Measurements from ENCODE around the gene BIRC5.
"Not testable (repeated sequence)": the region's sequence is repeated elsewhere in the genome, so short reads cannot be mapped to it uniquely, and the experiment has no call there.

Gene BIRC5

DNA sequence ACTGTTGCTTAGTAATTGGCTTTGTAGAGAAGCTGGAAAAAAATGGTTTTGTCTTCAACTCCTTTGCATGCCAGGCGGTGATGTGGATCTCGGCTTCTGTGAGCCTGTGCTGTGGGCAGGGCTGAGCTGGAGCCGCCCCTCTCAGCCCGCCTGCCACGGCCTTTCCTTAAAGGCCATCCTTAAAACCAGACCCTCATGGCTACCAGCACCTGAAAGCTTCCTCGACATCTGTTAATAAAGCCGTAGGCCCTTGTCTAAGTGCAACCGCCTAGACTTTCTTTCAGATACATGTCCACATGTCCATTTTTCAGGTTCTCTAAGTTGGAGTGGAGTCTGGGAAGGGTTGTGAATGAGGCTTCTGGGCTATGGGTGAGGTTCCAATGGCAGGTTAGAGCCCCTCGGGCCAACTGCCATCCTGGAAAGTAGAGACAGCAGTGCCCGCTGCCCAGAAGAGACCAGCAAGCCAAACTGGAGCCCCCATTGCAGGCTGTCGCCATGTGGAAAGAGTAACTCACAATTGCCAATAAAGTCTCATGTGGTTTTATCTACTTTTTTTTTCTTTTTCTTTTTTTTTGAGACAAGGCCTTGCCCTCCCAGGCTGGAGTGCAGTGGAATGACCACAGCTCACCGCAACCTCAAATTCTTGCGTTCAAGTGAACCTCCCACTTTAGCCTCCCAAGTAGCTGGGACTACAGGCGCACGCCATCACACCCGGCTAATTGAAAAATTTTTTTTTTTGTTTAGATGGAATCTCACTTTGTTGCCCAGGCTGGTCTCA, 11.2 kb downstream of the BIRC5 start:
- DNase-seq (ENCODE audit: low read depth) = no peak

GRCh38 chr17:78226055-78226758, 12.2 kb downstream of the BIRC5 start:
- no peak for DNase-seq (ENCODE audit: low read depth)

DNA sequence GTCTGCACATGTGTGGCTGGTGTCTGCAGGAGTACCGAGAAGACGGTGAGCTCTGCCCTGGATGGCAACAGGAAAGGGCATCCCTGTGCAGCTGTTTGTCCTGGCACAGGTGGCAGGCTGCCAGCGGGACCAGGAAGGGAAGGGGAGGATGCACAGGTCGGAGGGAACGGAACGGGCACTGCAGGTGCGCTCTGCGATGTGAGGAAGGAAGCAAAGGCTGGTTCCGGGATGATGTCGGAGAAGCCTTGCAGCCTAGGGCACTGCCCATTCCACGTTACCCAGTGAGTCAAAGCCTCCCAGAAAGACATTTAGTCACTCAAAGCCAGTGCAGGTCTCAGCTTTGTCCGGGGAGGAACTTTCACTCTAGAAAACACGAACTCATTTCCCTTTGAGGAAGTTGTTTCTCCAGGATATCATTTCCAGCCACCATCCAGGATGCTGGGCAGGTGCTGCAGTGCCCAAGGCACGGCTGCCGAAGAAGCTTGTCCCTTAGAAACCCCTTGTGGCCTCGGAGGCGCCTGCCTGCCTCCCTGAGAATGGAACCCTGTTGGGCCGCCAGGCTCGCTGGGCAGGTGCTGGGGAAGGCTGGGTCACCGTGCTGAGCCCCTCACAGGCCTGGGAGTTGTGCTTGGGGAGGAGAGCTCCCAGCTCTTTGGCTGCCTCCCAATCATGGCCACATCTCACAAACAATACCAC, 12.9 kb downstream of the BIRC5 start:
- DNase-seq (ENCODE audit: low read depth) = no peak

DNA sequence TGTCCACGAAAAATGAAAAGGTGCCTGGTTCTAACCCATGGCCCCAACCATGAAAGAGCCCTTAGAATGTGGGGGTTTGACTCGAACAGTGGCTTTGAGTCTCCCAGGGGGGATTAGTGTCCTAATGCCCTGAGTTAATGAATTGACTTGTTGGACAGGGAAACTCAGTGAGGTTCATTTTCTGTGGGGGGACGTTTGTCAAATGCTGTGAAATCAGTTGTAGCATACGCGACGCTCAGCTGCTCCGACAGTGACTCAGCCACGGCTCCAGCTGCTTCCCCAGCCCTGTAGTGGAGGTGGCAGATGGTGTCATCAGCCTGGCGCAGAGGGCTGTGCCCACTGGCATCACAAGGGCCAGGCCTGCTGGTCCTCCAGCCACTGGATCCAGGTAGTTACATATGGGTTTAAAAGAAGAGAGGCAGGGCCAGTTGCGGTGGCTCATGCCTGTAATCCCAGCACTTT, 13.4 kb downstream of the BIRC5 start:
- DNase-seq (ENCODE audit: low read depth) = no peak

DNA sequence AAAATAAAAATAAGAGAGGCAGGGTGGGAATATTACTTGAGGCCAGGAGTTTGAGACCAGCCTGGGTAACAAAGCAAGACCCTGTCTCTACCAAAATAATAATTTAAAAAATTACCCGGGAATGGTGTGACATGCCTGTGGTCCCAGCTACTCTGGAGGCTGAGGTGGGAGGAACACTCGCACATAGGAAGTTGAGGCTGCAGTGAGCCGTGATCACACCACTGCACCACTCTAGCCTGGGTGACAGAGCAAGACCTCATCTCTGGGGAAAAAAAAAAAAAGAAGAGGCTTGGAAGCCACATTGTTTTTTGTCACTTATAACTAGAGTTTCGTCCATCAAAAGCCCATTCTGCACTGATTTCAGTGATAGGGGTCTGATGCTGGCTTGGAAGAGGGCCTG, 14.1 kb downstream of the BIRC5 start:
- DNase-seq (ENCODE audit: low read depth) = no peak

DNA sequence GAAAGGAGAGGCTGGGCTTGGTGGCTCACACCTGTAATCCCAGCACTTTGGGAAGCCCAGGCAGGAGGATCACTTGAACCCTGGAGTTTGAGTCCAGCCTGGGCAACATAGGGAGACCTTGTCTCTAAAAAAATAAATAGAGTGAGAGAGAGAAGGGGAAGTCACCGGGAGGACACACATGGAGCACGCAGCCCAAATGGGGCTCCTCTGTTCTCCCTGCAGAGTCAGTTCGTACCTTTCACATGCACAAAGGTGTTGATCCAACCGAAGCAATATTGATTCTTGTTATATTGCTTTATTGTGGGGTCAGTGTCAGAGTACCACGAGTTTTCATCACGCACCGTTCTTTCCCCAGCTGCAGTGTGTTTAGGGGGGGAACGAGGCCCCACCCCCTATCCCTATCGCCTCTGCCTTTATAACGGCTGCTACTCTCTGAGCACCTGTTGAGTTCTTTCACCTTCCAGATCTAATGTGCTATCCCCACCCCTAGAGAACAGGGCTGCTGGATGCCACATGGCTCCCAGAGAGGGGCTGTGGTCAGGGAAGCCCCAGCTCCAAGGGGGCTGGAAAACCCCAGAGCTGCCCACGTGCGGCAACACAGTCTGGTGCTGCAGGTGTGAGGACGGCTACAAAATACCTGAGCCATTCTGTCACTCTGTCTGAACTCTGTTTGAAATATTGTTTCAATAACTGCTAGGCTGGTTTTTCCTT, 16.4 kb downstream of the BIRC5 start:
- no peak for DNase-seq (ENCODE audit: low read depth)

GRCh38 chr17:78230996-78231935, 17.2 kb downstream of the BIRC5 start, which contains the start of gene TMEM235:
TMEM235 (plus strand) TSS chr17:78231631; CDS start chr17:78232024, 393 bp downstream.
- no peak for DNase-seq (ENCODE audit: low read depth)

DNA sequence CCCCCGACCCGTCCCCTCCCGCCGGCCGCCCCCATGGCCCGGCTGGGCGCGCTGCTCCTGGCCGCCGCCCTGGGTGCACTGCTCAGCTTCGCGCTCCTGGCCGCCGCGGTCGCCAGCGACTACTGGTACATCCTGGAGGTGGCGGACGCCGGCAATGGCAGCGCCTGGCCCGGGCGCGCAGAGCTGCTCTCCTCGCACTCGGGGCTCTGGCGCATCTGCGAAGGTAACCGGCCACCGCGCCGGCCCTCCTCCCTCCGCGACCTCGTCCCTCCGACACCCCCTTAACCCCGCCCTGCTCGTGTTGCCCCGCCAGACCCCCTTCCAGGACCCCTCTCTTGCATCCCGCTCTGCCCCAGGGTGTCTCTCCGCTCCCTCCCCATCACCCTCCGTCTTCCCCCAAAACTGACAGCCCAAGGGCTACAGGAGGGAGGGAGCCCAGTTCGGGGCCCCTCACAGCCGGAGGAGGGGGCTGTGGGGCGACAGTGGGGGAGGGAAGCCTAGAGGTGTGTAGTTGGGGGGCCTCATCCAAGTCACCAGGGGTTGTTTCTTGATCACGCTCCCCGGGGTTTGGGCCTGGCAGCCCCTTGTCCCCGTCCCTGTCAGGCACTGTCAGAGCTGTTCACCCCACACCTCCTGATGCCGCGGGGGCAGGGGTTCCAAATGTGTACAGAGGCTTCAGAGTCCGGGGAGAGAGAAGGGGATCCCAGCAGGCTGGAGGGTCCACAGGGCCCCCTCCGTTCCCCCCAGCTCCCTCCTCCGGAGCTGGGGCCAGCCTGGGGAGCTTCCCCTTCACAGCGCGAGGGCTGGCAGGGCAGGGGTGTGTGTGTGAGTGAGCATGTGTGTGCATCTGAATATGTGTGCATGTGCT, 18.2 kb downstream of the BIRC5 start:
- no peak for DNase-seq (ENCODE audit: low read depth)

GRCh38 chr17:78232859-78233173, 18.8 kb downstream of the BIRC5 start:
- no peak for DNase-seq (ENCODE audit: low read depth)

DNA sequence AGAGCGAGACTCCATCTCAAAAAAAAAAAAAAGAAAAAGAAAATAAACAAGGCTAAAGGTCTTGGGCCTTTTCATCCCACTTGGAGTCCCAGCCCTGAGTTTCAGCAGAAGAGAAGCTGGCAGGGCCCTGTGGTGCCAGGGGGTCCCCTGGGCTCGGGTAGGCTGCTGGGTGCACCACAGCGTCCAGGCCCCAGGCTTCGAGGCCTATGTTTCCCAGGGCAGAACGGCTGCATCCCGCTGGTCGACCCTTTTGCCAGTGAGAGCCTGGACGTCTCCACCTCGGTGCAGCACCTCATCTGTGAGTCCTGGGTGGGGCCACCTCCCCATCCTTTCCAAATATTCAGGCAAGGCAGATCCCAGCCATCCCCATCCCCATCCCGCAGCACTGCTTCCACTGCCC, 19.6 kb downstream of the BIRC5 start:
- DNase-seq (ENCODE audit: low read depth) = no peak

- no peak for DNase-seq (ENCODE audit: low read depth)
Observed at GRCh38 chr17:78234261-78234865, 20.3 kb downstream of the BIRC5 start.

- DNase-seq (ENCODE audit: low read depth) = not testable (repeated sequence)
Observed at GRCh38 chr17:78235022-78235421, 21.0 kb downstream of the BIRC5 start.

- DNase-seq (ENCODE audit: low read depth) = no peak
Observed at GRCh38 chr17:78235885-78236284, 21.8 kb downstream of the BIRC5 start.

DNA sequence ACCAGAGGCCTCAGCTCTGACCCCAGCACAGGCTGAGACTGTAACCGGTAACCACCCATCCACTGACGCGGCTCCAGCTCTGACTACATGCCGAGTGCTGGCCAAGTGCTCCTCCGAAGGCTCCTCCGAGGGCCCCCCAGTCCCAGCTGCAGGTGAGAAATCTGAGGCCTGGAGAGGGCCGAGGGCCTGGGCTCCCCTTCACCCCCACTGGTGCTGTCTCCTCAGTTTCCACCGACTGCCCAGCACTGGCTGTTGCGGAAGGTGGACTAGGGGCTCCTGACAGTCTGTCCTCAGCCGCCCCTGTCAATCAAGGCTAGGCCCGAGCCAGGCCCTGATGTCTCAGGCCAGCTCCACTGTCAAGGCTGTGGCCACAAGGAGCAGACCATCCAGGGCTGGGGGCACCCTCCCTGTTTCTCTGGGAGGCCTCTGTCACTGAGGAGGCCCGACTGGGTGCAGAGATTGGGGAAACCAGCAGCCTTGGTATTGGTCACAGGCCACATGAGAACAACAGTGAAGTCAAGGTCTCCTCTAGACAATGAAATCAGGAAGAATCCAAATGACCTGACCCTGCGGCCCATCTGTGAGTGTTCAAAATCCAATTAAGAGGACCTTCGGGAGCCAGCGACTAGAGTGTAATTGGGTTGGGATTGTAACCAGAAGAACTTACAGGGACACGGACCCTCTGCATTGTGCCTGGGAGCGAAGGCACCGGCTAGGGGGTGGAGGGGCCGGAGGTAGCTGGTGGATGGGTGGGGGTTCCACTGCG, 22.5 kb downstream of the BIRC5 start:
- DNase-seq (ENCODE audit: low read depth) = no peak

DNA sequence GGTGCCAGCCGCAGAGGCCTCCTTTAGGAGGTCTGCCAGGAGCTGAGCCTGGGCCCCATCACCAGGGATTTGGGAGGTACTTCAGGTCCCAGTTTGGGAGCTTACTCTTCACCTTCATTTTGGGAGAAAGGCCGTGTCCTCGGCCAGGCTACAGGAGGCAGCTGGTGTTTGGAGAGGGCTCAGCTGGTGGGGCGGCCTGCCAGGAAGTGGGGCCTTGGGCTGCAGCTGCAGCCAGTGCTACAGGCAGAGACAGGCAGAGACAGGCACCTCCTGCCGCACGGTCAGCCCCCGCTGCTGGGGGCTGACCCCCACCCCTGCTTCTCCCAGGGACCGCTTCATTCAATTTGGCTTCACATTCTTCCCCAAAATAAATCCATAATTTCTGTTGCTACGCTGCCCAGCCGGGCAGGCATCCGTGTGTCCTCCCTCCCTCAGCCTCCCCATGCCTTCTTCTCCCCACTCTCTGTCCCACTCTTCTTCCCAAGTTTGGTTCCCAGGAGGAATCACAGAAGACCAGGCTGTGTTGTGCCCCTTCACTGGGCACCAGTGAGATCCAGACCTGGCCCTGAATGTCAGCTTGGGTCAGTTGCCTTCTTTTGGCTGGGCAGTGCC, 23.5 kb downstream of the BIRC5 start:
- DNase-seq (ENCODE audit: low read depth) = no peak

- DNase-seq (ENCODE audit: low read depth) = no peak
Observed at GRCh38 chr17:78238823-78239488, 24.9 kb downstream of the BIRC5 start.

GRCh38 chr17:78239489-78239931, 25.5 kb downstream of the BIRC5 start:
- no peak for DNase-seq (ENCODE audit: low read depth)

All from activated T-cell treated with anti-CD3 and anti-CD28 coated beads for 1 hour (primary cell).